Germinal center (tissue), 1 donor: Measurements from ENCODE around the gene NUDT11.
"Not testable (repeated sequence)": the region's sequence is repeated elsewhere in the genome, so short reads cannot be mapped to it uniquely, and the experiment has no call there.

ENCODE experiments used
- DNase-seq: peaks from one replicate; pipeline ENCODE4 v3.0.0; 2012; ENCODE audit warnings: mixed read lengths, low spot score

Gene NUDT11

DNA sequence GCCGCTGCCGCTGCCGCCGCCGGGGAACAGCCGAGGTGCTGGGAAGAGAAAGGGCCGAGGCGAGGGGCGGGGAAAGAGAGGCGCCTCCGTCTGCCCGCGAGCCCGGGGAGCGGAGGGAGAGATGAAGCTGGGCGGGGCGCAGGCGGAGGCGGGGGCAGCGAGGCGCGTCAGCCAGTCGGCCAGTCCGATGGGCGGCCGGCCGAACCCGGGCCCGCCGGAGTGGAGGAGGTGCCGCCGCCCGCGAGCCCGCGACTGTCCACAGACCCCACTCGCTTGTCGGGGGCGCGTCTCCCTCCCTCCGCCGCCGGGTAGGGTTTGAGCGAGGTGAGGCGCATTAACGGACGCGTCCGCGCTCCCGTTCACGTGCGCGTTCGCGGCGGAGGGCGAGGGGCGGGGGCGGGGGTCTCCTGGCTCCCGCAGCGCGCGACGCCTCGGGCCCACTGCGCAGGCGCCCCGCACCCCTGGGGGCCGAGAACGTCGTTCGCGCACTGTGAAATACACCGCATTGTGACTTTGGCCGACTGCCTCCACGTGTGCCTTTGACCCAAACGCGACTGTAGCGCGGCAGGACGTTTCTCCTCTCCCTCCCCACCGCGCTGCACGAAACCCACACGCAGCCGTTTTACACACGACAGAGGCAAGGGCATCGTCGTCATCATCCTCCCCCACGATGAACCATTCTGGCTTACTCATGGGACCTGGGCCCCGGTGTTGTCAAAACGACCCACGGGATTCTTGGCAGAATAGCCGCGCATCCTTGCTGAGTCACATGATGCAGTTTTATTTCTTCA lies at the start of gene NUDT11:
Gene NUDT11, minus strand, starts transcription at position 92 of the 791 bp plus-strand sequence. CDS start 148 bp downstream, outside the sequence.
- DNase-seq, result peak; percentile 13

- no peak for DNase-seq
Measured at GRCh38 chrX:51520393-51520792, 24.0 kb upstream of the NUDT11 start.

DNA sequence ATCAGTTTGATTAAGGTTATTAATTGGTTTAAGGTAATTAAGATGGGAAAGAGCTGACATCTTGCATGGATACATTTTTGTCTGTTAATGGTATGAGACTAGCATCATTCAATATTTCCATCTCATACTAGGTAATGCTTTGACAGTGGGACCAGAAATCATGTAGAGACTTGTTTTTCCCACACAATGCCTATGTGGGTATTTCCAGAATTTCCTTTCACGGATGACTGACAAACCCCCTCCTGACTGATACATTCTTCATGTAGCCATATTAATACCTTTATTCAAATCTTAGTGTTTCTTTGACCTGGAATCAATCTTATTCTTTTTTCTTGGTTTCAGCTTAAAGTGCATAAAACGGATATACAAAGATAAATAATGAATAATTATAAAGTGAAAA lies 22.7 kb upstream of the NUDT11 start:
- not testable (repeated sequence) for DNase-seq

DNA sequence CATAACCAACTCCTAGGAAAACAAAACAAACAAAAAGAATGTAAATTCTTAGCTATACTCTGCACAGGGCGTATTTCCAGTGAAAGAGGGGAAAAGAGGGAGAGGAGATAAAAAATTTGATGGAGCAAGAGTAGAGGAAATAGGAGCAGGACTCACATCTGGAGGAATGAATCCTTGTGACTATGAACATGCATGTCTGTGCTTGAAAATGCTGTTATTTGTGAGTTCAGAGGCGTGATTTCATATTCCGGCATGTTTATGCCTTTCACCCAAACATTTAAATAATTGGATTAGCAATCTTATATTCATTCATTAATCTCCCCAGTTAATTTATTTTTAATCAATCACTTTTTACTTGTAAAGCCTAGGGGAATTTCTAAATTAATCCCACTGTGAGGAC lies 11.2 kb upstream of the NUDT11 start:
- DNase-seq, result no peak

DNA sequence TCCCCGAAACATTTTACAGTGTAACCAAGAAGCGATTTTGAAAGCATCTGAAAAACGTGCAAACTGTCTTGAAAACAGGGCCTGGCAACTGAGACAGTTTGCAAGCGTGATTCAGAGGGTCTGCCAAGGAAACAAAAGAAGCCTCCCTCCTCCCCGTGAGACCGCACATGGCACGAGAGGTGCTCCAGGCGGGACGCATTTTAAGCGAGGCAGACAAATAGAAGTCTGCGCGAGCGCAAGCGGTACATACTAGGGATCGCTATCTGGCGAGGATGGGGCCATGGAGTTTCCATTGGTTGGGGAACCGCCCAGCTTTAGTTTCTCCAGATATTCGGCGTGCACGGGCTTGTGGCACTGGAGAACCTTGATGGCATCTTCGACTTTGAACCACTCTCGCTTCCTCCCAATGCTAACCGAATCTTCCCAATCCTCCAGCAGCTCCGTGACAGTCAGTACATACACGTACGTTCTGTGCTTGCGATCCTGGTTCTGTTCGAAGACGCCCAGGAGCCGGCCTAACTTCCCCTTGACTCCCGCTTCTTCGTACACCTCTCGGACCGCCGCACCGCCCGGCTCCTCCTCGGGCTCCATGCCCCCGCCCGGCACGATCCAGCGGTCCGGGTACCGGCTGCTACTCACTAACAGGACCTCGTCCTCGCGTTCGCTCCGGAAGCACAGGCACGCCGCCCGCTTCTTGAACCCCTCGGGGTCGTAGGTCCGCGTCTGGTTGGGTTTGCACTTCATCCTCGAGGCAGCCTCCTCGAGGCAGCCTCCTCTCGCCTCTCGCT lies 497 bp downstream of the NUDT11 start:
- DNase-seq, result not testable (repeated sequence)

- no peak for DNase-seq
Measured at GRCh38 chrX:51494409-51494808, 2.0 kb downstream of the NUDT11 start.

- no peak for DNase-seq
Measured at GRCh38 chrX:51487960-51488267, 8.5 kb downstream of the NUDT11 start.

DNA sequence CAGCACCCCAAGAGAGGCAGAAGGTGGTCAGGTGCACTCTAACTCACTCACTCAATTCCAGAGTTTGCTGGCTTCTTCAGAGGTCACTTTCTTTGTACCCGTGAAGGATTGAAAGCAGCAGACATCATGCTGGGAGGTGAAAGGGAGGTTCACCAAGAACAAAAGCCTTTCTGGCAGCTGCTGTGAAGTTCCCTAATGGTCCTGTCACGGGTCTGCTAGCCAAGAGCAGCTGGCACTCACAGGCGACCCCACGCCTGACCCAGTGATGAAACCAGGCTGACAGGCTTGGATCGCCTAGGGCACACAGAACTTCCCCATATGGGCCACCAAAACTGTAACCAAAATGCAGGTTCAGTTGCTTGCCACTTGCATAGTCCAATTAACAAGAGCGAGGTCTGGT lies 11.8 kb downstream of the NUDT11 start:
- DNase-seq, result no peak

DNA sequence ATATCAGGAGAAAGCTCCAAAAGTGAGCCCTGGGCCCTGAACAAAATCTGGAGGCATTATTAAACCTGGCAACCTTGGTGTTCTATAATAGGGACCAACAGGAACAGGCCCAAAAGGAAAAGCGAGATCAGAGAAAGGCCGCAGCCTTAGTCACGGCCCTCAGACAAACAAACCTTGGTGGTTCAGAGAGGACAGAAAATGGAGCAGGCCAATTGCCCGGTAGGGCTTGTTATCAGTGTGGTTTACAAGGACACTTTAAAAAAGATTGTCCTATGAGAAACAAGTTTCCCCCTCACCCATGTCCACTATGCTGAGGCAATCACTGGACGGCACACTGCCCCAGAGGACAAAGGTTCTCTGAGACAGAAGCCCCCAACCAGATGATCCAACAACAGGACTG lies 14.0 kb downstream of the NUDT11 start:
- not testable (repeated sequence) for DNase-seq

DNA sequence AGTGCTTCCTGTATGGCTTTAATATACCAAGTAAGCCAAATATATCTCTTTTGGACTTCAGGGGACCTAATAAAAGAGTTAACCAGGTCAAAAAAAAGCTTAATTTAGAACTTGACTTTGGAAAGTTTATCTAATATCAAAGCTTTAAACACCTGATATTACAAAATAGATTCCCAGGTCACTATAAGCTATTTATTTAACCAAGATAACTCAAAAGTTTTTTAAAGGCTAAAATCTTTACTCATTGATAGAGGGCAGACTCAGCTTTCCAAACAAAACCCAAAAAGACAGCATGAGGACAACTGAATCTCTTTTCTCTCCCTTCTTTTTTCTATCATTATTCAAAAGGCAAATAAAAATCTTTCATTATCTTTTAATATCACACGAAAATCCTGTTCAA lies 19.5 kb downstream of the NUDT11 start:
- no peak for DNase-seq

DNA sequence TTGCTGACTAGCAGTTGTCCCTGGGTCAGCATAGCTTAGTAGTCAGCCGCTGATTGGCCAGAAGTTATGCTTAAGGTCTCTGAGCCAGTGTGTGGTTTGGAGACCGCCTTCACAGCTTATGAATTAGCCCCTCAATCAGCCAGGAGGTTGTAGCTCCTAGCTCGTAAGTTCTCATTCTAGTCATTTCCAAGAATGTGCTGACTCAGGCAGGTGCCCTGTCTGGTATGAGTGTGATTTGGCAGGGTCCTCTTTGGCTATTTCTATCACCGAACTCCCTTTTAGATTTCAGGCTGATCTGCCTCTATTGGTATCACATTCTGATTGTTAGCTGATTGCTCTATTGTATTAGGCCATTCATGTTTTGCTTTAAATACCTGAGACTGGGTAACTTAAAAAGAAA lies 33.1 kb downstream of the NUDT11 start:
- DNase-seq, result no peak

- peak; percentile 4 for DNase-seq
Measured at GRCh38 chrX:51461053-51462044, 35.0 kb downstream of the NUDT11 start.

- no peak for DNase-seq
Measured at GRCh38 chrX:51459125-51459524, 37.3 kb downstream of the NUDT11 start.

DNA sequence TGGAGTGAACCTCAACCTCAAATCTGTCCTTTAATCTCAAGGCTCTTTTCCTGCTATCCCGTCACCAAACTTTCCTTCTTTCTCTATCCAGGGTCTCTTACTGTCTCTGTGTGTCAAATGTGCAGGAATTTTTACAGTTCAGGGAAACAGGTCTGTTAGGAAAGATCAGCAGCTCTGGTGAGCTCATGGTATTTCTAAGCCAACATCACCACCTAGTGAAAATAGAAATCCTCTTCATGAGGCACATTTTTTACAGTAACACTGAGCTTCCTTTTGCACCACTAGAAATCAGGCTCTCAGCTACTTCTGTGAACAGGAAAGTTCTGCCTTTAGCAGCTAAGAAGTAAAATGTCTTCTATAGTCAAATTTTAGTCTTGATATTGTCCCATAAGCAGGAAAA lies 39.6 kb downstream of the NUDT11 start:
- no peak for DNase-seq

GRCh38 chrX:51456246-51456645 lies 40.1 kb downstream of the NUDT11 start:
- no peak for DNase-seq

DNA sequence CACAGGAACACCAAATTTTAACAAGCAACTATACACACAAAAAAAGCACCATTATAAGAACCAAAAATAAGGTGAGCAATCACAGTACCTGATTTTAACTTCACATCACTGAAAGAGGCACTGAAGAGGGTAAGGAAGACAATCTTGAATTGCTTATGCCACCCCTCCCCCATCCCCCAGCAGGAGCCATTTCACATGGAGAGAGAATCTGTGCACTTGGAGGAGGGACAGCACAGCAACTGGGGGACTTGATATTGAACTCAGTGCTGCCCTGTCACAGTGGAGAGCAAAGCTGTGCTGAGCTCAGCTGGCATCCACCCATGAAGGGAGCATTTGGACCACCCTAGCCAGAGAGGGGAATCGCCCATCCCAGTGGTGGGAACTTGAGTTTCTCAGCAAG lies 56.0 kb downstream of the NUDT11 start:
- no peak for DNase-seq
